GM06990 (cell line): ENCODE data around the gene FBH1.

Experiments used
- DNase-seq: peaks from one replicate; pipeline ENCODE4 v3.0.0-alpha.2; 2011; ENCODE audit not compliant: insufficient read length; ENCODE audit errors: extremely low read depth
- H3K27me3 ChIP-seq: replicated peaks from 2 replicates; pipeline ENCODE4 v1.6.0; 2011; ENCODE audit warnings: low read length; ENCODE audit not compliant: control insufficient read depth, insufficient read depth
- H3K36me3 ChIP-seq: 2 replicates; pipeline ENCODE4 v1.5.1; 2011; ENCODE audit warnings: low read length; ENCODE audit not compliant: control insufficient read depth, insufficient read depth
- H3K4me3 ChIP-seq: replicated peaks from 2 replicates; pipeline ENCODE4 v1.5.1; 2011; ENCODE audit warnings: low read depth, mild to moderate bottlenecking, control low read depth, low read length
- TF ChIP-seq, protein P1 (sequence below): IDR thresholded peaks from 2 replicates; pipeline ENCODE4 v1.5.1; 2011; ENCODE audit warnings: low read length, control low read depth, mild to moderate bottlenecking, inconsistent platforms; ENCODE audit not compliant: insufficient read depth, poor library complexity, severe bottlenecking

The FBH1 gene

GRCh38 chr10:5887641-5888040 lies 2.4 kb upstream of the FBH1 start:
- DNase-seq = no peak
- Histone ChIP-seq H3K36me3 (peaks cover 5% of the 10 kb centered on the region), H3K4me3 (no peak overlapping the region), H3K27me3 (no peaks in the 10 kb centered on the region)
- TF ChIP-seq, protein P1, sequence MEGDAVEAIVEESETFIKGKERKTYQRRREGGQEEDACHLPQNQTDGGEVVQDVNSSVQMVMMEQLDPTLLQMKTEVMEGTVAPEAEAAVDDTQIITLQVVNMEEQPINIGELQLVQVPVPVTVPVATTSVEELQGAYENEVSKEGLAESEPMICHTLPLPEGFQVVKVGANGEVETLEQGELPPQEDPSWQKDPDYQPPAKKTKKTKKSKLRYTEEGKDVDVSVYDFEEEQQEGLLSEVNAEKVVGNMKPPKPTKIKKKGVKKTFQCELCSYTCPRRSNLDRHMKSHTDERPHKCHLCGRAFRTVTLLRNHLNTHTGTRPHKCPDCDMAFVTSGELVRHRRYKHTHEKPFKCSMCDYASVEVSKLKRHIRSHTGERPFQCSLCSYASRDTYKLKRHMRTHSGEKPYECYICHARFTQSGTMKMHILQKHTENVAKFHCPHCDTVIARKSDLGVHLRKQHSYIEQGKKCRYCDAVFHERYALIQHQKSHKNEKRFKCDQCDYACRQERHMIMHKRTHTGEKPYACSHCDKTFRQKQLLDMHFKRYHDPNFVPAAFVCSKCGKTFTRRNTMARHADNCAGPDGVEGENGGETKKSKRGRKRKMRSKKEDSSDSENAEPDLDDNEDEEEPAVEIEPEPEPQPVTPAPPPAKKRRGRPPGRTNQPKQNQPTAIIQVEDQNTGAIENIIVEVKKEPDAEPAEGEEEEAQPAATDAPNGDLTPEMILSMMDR = no peak

DNA sequence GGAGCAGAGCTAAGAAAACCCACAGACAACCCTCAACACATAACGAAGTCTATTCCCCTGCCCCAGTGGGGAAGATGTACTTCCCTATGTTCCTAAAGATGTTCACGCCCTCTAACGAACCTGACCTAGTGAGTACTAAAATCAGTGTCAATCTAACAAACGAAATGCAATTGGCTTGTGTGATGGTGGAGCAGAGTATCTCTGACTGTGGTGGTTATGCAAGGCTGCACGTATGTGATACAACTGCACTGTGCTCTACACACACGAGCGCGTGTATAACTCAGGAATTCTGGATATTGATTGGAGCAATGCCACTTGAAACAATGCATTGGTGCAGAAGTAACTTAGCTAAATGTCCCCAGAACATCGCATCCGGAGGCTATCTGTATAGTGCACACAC lies 1.7 kb upstream of the FBH1 start:
- peaks cover 4% of the 10 kb centered on the region for H3K36me3 ChIP-seq
- DNase-seq = no peak

DNA sequence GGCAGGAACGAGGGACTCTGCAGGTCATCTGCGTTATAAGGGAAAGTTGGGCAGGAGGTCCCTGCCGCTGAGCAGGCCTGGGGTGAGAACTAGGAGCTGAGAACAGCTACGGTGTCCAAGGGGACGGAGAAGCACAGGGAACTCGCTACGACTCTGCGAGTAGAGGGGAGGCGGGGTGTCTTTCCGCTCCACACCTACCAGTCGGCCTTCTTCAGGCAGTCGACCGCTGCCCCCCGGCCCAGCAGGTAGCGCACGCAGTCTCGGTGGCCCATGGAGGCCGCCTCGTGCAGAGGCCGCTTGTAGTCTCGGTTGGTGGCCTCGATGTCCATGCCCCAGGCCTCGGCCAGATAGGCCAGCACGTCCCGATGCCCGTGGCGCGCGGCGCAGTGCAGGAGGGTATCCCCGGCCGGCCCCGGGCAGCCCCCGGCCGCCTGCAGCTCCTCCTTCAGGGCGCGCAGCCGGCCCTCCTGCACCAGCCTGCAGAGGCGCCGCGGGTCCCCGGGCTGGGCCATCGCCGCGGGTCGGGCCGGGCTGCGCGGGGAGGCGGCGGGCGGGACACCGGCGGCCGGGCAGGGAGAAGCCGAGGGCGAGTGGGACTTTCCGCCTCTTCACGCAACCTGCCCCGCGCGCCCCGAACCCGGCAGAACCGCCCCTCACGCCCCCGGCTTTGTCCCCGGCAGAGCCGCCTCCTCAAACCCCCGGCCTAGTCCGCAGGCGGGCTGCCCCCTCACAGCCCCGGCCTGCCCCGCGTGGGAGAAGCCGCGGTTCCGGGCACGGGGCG lies 1.0 kb upstream of the FBH1 start:
- TF ChIP-seq, protein P1 = no peak
- Histone ChIP-seq H3K36me3 (peaks cover 3% of the 10 kb centered on the region), H3K27me3 (no peaks in the 10 kb centered on the region), H3K4me3 (peak overlapping the region; percentile 82)
- DNase-seq = peak; percentile 70

More for the DNA sequence above, 1.7 kb upstream of the FBH1 start:
- TF ChIP-seq, protein P1 = no peak
- Histone ChIP-seq H3K4me3 (peak overlapping the region; percentile 82), H3K27me3 (no peaks in the 10 kb centered on the region)

DNA sequence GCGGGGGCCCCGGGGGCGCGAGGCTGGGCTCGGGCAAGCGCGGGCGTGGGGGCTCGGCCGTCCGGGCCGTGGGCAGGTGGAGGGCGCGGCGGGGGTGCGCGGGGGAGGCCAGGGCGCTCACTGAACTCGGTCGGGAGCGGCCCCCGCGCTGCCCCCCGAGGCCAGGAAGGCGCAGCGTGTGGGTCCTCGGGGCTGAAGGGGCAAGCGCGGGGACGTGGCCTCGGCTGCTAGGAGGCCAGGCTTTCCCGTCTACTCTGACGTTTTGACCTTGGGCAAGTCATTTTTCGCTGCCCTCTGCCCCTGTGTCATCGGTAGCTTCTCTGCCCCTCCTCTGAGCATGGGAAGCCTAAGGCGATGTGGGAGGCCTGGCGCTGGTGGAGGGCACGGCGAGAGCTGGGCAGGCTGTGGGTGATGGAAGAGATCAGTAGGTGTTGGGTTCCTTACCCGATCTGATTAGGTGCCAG lies 441 bp downstream of the FBH1 start:
- H3K4me3 ChIP-seq = peak overlapping the region; percentile 67
- TF ChIP-seq, protein P1 = no peak
- peak; percentile 43 for DNase-seq
- H3K36me3 ChIP-seq = peaks cover 6% of the 10 kb centered on the region
- no peaks in the 10 kb centered on the region for H3K27me3 ChIP-seq

DNA sequence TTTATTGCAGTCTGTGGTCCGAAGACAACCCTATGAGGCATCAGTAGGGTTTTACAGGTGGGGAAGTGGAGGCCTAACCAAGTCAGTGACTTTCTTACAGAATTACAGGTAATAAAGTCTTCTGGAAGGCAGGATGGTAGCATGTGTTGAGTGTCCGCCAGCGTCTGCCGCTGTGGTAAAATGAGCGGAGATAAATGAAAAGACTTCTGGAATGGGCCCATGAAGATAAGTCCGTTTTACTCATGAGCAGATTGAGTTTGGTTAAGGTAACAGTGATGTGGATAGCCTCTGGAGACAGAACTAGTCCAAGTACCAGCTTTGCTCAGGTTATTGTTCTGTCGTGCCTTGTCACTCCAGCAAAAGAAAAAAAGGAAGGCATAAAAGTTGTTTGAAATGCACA lies 966 bp downstream of the FBH1 start:
- peaks cover 6% of the 10 kb centered on the region for H3K36me3 ChIP-seq
- TF ChIP-seq, protein P1 = no peak
- DNase-seq = no peak
- H3K27me3 ChIP-seq = no peaks in the 10 kb centered on the region
- peak overlapping the region; percentile 67 for H3K4me3 ChIP-seq
